Lower leg skin (tissue), 3 donors: ENCODE data around the gene IDE.

Experiments used
- CTCF ChIP-seq, 3 donors: fragments of 450-650 bp; IDR thresholded peaks; one replicate each; pipeline ENCODE4 v1.5.1; 2016; ENCODE audit warnings: antibody characterized with exemption in 3 of 3, mild to moderate bottlenecking in 3 of 3, moderate library complexity in 2 of 3
- POLR2A ChIP-seq, 2 donors: fragments of 450-650 bp; IDR thresholded peaks; one replicate each; pipeline ENCODE4 v1.6.1; 2016 to 2017; ENCODE audit warnings: antibody characterized with exemption in 2 of 2, mild to moderate bottlenecking in 1 of 2, moderate library complexity in 1 of 2

- TF ChIP-seq CTCF (IDR thresholded peaks at IDR 0.05) (no peak), POLR2A (IDR thresholded peaks at IDR 0.05) (no peak)
Observed at GRCh38 chr10:92413011-92413410, 160.9 kb downstream of the IDE start.
